Fibroblast of skin of back (primary cell): ENCODE results near the gene RASL10A.

Source experiments
- DNase-seq: peaks from one replicate; pipeline ENCODE4 v3.0.0-alpha.2; 2013

The RASL10A gene

GRCh38 chr22:29317827-29318454 is 2.4 kb upstream of the RASL10A start:
- DNase-seq = no peak

GRCh38 chr22:29316141-29316828 is 788 bp upstream of the RASL10A start:
- DNase-seq = no peak

DNA sequence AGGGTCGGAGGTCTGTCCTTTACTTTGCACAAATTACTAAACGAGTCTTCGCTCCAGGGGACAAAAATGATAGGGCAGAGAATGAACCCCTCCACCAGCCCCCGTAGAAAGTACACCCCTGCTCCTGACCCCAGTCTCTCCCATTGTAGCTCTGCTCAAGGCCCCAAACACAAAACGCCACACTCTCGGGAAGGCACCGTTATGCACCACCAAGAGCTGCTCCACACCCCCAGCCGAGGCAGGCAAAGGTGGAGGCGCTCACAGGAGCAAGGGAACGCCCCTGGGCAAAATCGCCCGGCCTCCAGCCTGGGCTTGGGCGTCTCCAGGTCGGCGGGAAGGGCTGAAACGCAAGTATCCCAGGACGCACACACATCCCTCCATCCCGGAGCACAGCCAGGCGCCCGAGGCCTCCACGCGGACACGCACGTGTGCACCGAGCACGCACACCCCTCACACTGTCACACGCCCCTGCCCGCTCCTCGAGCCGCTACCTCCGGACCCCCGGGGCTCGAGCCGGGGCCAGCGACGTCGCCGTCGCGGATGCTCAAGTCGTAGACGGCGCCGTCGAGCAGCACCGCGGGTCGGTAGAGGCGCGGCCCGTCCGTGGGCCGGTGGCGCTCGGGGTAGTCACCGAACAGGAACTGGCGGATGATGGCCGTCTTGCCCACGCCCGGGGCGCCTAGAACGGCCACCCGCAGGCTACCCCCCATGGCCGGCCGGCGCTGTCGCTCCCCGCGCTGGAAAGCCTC is 786 bp downstream of the RASL10A start:
- DNase-seq = no peak

GRCh38 chr22:29313576-29314466 is 1.7 kb downstream of the RASL10A start:
- no peak for DNase-seq

DNA sequence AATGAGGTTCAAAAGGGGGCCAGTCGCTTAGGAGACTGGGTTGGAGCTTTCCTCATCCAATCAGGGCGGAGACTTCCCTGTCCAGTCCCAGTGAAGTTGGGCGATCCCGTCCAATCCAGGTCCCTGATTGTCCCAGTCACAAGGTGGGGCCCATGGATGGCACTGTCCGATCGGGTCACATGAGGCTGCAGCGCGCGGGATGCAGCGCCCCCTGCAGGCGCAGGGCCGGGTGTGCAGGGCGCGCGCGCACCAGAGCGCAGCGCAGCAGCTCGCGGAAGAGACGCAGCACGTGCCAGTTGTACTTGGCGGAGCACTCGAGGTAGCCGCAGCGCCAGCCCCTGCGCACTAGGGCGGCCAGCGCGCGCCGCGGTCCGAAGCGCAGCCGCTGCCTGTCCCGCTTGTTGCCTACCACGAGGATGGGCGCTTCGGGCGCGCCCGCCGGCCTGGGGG is 2.3 kb downstream of the RASL10A start:
- peak; percentile 34 for DNase-seq

DNA sequence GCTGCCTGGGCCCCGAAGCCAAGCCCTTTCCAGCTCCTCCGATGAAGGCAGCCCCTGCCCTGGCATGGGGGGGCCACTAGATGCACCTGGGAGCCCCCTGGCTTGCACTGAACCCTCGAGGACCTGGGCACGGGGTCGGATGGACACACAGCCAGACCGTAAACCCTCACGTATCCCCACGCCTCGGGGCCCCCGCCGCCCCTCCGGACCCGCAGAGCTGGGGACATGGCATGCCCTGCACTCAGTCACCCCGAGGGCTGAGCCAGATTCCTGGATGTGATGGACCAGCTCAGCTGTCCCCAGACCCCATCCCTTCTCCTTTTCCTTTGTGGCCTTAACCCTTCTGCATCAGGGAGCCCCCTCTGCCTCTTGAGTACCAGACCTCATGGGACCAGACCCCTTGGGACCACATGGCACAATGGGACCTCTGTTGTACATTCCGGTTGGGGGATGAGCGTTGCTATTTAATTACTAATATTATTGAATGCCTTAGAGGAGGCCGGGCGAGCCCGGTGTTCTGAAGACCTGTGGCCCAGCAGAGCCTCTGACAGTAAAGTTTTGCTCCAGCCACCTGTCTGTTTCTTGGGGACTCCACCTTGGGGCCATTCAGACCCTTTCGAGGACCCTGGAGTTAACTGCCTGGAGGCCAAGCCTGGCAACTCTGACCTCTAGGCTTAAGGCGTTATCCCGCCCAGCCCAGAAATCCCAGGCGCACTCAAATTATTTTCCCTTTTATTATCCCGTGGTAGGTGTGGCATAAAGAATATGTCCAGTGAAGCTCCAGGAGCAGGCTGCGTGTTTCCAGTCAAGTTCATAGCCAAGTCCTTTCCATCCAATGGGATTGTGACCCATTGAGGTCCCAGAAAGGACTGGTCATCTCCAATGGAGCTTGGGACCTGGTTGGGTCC is 3.0 kb downstream of the RASL10A start:
- DNase-seq = no peak

DNA sequence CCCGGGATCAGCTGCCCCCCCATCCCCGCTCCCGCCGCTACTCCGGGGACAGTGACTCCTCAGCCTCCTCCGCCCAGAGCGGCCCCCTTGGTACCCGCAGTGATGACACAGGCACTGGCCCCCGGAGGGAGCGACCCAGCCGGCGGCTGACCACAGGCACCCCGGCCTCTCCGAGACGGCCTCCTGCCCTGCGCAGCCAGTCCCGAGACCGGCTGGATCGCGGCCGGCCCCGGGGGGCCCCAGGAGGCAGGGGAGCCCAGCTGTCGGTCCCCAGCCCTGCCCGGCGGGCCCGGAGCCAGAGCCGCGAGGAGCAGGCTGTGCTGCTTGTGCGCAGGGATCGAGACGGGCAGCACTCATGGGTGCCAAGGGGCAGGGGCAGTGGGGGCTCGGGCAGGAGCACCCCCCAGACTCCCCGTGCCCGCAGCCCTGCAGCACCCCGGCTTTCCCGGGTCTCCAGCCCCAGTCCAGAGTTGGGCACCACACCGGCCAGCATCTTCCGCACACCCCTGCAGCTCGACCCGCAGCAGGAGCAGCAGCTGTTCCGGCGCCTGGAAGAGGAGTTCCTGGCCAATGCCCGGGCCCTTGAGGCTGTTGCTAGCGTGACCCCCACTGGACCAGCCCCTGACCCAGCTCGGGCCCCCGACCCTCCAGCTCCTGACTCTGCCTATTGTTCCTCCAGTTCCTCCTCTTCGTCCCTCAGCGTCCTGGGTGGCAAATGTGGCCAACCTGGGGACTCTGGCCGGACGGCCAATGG is 3.9 kb downstream of the RASL10A start:
- no peak for DNase-seq

DNA sequence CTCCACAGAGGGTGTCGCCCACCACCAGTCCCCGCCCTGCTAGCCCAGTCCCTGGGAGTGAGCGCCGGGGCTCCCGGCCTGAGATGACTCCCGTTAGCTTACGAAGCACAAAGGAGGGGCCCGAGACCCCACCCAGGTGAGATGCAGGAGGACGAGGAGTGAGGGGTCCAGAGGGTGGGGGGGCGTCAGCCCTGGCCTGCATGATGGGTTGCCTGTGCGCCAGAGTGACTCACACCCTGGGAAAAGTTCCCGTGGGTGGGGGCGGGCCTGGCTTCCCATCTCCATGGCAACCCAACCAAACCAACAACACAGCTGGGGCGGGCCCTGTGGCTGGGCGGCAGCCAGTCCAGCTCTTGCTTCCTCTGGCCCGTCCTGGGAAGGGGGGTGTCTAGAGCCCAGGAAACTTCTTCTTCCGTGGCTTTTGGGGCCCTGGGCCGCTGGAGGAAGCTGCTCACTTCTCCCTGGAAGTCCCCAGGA is 4.6 kb downstream of the RASL10A start:
- peak; percentile 96 for DNase-seq

DNA sequence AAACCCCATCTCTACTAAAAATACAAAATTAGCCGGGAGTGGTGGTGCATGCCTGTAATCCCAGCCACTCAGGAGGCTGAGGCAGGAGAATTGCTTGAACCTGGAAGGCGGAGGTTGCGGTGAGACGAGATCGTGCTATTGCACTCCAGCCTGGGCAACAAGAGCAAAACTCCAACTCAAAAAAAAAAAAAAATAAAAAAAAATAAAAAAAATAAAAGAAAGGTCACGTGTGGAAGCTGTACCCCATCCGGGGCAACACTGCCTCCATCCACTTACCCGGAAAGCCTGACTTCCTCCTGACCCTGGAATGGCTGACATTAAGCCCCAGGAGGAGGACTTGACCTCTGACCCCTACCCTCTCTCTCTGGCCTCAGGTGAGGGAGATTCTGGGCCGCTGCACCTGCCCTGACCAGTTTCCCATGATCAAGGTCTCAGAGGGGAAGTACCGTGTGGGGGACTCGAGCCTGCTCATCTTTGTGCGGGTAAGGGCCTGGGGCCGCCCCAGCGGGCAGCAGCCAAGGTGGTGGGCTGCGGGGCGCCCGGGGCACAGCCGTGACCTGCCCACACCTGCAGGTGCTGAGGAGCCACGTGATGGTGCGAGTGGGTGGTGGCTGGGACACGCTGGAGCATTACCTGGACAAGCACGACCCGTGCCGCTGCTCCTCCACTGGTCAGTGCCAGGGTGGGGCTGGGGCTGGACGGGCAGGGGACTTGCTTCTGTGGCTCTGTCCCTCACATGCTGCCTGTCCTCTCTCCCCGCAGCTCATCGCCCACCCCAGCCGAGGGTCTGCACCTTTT is 5.2 kb downstream of the RASL10A start:
- DNase-seq = no peak

GRCh38 chr22:29309332-29310064 is 6.0 kb downstream of the RASL10A start:
- DNase-seq = no peak

- peak; percentile 52 for DNase-seq
Observed at GRCh38 chr22:29308791-29309262, 6.7 kb downstream of the RASL10A start.

DNA sequence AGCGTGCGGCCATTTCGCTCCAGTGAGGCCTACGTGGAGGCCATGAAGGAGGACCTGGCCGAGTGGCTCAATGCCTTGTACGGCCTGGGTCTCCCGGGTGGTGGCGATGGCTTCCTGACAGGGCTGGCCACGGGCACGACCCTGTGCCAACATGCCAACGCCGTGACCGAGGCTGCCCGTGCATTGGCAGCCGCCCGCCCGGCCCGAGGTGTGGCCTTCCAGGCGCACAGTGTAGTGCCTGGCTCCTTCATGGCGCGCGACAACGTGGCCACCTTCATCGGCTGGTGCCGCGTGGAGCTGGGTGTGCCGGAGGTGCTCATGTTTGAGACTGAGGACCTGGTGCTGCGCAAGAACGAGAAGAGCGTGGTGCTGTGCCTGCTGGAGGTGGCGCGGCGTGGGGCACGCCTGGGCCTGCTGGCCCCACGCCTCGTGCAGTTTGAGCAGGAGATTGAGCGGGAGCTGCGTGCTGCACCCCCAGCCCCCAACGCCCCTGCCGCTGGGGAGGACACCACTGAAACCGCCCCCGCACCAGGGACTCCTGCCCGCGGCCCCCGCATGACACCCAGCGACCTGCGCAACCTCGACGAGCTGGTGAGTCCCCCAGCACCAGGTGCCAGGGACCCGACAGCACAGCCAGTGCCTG is 7.2 kb downstream of the RASL10A start:
- no peak for DNase-seq

GRCh38 chr22:29307596-29308147 is 7.8 kb downstream of the RASL10A start:
- no peak for DNase-seq

GRCh38 chr22:29306835-29307595 is 8.5 kb downstream of the RASL10A start:
- DNase-seq = peak; percentile 84

- DNase-seq = peak; percentile 83
Observed at GRCh38 chr22:29306175-29306834, 9.2 kb downstream of the RASL10A start, which contains the start of gene GAS2L1. Gene GAS2L1, plus strand, starts transcription at chr22:29306650. Its CDS starts 1,456 bp downstream, at chr22:29308106.

DNA sequence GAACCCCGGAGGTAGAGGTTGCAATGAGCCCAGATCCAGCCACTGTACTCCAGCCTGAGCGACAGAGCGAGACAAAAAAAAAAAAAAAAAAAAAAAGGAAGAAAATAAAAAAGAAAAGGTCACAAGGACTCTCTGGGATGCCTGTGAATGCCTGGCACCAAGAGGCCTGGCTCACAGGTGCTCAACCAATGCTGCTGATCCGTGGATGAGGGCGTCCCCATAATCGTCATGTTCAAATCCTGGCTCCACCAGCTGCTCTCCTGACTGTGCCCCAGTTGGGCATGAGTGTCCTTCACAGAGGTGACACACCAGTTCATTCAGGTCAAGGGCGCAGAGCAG is 9.7 kb downstream of the RASL10A start:
- no peak for DNase-seq
